Tibial nerve (tissue), 4 donors: ENCODE measurements around the gene BCKDHB.

Experiments used
- EP300 ChIP-seq, 2 donors: sonication (generic); formaldehyde crosslinking; IDR thresholded peaks; one replicate each; pipeline ENCODE4 v1.6.1; 2017; ENCODE audit warnings: antibody characterized with exemption in 2 of 2, mild to moderate bottlenecking in 1 of 2
- POLR2A ChIP-seq, 2 donors: fragments of 450-650 bp; IDR thresholded peaks; one replicate each; pipeline ENCODE4 v1.6.1; 2017; ENCODE audit warnings: antibody characterized with exemption in 2 of 2, mild to moderate bottlenecking in 2 of 2, moderate library complexity in 2 of 2
- TF ChIP-seq, protein P1 (sequence below), 5 experiments: fragments of 200-600 bp in 3 of 5; fragments of 450-650 bp in 2 of 5; sonication (generic) in 3 of 5; IDR thresholded peaks; one replicate each; pipeline ENCODE4 v1.5.1; 2016 to 2019; ENCODE audit warnings: antibody characterized with exemption in 5 of 5, mild to moderate bottlenecking in 3 of 5, moderate library complexity in 2 of 5

DNA sequence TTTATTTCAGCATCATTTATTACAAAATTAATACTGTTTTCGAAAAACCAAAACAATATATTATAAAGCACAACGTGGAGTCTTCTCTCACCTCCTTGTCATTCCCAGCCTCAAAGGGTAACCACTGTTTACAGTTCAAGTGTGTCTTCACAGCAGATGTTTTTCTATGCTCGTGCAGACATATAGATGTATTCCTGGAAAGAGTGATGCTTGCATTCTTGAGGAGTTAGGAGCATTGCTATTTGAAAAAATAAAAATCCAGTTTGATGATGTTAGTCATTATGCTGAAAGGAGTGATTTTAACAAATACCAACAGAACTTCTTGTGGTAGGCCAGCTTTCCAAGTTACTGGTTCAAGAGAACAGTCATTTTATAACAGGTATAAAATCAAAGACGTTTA, 234.9 kb downstream of the BCKDHB start:
- TF ChIP-seq, protein P1, sequence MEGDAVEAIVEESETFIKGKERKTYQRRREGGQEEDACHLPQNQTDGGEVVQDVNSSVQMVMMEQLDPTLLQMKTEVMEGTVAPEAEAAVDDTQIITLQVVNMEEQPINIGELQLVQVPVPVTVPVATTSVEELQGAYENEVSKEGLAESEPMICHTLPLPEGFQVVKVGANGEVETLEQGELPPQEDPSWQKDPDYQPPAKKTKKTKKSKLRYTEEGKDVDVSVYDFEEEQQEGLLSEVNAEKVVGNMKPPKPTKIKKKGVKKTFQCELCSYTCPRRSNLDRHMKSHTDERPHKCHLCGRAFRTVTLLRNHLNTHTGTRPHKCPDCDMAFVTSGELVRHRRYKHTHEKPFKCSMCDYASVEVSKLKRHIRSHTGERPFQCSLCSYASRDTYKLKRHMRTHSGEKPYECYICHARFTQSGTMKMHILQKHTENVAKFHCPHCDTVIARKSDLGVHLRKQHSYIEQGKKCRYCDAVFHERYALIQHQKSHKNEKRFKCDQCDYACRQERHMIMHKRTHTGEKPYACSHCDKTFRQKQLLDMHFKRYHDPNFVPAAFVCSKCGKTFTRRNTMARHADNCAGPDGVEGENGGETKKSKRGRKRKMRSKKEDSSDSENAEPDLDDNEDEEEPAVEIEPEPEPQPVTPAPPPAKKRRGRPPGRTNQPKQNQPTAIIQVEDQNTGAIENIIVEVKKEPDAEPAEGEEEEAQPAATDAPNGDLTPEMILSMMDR (IDR thresholded peaks at IDR 0.05), result no peak
- TF ChIP-seq POLR2A (IDR thresholded peaks at IDR 0.05) (no peak), EP300 (IDR thresholded peaks at IDR 0.05) (no peak)
